Pons (tissue), 1 donor: Measurements from ENCODE around the gene ARMC6.
"Not testable (repeated sequence)": the region's sequence is repeated elsewhere in the genome, so short reads cannot be mapped to it uniquely, and the experiment has no call there.

ENCODE experiments used
- DNase-seq: peaks from one replicate; pipeline ENCODE4 v3.0.0-alpha.2; 2016; ENCODE audit warnings: low spot score

Gene ARMC6

DNA sequence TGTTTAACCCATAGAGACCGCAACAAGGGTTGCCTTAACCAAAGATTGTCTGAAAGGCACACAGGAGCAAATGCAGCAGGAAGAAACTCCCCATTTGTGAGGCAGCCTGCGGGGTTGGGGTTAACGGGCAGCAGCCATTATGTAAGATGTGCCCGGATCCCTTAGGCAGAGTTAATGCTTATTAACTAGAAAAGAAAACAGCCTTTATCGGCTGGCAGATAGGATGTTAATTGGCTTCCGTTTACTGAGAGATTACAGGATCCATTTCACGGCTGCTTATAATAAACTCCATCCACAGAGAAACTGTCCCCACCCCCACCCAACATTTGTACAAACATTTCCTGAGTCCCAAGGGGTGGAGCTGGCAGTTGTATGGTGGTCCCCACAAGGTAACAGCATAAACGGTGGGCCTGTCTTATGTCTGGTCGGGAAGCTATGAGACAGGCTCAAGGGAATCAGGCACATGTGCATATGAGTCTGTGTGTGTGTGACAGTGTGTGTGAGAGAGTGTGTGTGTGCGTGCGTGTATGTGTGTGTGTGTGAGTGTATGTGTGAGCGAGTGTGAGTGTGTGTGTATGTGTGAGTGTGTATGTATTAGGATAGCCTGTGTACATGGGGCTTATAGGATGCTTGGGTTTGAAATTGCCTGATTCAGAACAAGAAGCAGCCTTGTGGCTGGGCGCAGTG is 40.9 kb downstream of the ARMC6 start:
- no peak for DNase-seq

DNA sequence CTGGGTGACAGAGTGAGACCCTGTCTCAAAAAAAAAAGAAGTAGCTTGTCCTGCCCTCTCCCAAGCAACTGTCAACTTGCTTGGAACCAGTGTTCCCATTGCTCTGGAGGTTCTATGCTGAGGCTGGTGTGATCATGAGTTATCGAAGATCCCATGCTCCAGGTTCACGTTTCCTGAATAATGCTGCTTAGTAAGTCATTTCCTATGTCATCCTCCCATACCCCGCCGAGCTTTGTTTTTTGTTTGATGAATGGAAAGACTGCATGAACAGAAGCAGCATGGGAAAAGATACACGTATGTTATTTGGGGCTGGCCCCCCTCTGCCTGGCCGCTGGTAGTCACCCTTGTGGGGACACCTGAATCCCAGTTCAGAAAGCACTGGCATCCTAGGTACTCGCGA is 41.7 kb downstream of the ARMC6 start:
- no peak for DNase-seq

DNA sequence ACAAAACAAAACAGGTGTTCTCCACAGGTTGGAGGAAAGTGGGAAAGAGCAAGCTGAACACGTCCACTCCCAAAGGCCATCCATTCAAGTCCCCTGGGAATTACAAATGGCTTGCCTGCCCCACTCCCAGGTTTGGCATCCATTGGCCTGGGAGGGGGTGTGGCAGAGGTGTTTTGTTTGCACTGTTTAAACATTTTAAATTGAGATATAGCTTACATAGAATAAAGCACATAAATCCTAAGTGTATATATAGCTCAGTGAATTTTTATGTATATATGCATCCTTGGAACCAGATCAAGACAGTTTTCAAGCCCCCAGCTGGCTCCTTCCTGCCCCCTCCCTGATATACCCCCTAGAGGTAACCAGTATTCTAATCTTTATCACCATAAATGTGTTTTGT is 43.1 kb downstream of the ARMC6 start:
- DNase-seq: no peak

DNA sequence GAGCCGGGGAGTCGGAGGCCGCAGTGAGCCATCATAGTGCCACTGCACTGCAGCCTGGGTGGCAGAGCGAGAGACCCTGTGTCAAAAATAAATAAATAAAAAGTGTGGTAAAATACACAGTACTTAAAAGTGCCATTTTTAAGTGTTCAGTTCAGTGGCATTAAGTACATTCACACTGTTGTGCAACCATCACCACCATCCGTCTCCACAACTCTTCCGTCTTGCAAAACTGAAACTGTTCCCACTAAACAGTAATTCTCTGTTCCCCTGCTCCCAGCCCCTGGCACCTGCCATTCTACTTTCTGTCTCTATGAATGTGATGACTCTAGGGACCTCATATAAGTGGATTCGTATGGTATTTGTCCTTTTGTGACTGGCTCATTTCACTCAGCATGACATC is 43.7 kb downstream of the ARMC6 start:
- no peak for DNase-seq

DNA sequence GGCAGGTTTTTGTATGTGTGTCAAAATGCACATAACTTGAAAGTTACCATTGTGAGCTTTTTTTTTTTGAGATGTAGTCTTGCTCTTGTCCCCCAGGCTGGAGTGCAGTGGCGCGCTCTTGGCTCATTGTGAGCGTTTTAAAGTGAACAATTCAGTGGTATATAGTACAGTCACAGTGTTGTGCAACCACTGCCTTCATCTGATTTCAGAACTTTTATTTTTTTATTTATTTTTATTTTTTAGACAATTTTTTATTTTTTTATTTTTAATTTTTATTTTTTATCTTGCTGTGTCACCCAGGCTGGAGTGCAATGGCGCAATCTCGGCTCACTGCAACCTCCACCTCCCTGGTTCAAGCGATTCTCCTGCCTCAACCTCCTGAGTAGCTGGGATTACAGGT is 45.4 kb downstream of the ARMC6 start:
- no peak for DNase-seq

DNA sequence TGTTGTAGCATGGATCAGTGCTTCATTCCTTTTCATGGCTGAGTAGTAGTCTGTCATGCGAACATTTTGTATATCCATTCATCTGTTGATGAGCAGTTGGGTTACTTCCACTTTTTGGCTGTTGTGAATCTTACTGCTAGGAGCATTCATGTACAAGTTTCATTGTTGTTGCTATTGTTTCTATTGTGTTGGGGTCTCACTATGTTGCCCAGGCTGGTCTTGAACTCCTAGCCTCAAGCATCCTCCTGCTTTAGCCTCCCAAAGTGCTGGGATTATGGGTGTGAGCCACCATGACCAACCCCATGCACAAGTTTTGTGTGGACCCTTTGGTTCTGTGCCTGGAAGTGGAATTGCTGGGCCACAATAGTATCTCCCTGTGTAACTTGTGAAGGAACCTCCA is 46.2 kb downstream of the ARMC6 start:
- DNase-seq: no peak

DNA sequence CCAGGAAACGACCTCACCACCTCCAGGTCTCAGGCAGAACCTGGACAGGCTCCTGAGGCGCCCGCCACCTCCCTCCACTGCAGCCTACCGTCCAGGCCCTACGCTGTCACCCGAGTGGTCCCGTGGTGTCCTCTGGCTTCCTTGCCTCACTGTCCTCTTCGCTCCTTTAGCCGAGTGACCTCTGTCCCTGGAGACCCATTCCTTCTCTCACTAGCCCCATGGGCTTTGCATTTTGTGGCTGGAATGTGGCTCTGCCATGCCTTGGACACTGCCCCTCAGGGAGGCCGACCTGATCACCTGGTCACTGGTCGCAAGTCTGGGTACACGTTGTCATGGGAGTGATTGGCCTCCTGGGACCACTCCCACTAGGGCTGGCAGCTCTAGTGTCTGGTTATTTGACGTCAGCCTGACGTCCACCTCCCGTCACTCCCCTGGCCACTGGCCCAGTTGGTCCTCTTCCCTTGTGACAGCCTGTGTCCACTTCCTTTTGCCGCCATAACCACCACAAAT is 48.3 kb downstream of the ARMC6 start:
- no peak for DNase-seq

DNA sequence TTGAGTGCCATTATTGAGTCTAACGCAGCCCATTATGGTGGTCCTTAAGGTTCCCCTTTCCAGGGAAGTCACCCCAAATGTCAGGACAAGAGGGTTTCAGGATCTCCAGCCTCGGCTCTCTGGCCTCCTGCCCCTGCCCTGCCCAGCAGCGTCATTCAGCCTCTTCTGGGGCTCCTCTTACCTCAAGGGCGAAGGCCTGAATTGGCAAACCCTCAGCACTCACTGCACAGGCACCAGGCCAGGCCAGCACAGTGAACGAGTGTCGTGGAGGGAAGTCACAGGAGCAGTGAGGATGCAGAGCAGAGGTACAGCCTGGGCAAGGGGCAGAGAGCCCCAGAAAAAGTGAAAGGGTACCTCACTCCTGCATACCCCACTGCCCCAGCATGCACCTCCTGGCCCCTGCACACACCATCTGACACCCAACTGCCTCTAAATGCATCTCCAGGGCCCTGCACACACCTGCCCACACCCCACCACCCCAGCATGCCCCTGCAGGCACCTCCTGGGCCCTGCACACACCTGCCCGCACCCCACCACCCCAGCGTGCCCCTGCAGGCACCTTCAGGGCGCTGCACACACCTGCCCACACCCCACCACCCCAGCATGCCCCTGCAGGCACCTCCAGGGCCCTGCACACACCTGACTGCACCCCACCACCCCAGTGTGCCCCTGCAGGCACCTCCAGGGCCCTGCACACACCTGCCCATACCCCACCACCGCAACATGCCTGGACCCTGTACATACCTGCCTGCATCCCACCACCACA is 50.2 kb downstream of the ARMC6 start:
- DNase-seq: no peak

DNA sequence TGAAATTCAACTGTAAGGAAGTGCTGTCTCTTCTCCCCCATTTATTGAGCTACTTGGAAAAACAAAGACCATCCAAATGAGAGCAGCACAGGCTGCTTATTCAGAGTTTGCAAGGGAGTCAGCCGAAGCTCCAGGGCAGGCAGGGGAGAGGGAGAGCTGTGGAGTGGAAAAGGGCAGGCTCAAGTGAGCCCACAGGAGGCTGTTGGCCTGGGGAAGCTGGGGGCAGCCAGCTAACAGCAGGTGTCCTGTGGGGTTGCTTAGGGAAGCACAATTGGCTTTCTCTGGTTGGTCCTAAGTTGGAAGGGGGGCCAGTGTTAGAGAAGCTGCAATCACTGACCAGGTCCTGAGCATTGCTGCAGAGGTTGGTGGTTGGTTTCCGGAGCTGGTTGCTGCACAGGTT is 54.3 kb downstream of the ARMC6 start:
- no peak for DNase-seq

DNA sequence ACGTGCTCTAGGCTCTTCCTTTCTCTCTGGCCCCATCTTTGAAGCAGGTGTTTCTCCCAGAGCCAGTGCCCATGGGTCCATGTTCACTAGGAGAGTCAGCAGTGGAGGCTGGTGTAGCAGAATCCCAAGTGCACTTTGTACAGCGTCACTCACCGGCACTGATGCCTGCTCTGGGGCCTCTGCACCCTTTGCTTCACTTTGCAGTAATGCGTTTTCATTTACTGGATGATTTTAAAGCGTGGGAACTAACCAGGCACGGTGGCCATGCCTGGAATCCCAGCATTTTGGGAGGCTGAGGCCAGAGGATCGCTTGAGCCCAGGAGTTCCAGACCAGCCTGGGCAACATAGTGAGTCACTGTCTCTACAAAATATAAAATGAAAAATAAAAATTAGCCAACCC is 61.1 kb downstream of the ARMC6 start:
- no peak for DNase-seq

DNA sequence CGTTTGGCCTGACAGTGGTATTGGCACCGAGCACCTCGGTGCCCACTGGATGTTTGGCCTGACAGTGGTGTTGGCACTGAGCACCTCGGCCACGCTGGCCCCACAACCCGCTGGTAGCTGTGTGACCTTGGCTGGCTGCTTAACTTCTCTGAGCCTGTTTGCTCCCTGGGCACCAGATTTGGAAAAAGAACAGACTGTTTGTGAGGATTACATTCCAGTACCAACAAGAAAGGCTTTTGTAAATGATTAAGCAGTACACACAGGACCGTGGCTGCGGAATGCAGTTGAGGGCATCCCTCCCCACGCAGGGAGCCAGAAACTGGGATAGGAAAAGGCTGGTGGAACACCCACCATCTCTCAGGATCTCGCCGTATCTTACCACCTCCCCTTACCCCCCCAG is 62.3 kb downstream of the ARMC6 start:
- no peak for DNase-seq

DNA sequence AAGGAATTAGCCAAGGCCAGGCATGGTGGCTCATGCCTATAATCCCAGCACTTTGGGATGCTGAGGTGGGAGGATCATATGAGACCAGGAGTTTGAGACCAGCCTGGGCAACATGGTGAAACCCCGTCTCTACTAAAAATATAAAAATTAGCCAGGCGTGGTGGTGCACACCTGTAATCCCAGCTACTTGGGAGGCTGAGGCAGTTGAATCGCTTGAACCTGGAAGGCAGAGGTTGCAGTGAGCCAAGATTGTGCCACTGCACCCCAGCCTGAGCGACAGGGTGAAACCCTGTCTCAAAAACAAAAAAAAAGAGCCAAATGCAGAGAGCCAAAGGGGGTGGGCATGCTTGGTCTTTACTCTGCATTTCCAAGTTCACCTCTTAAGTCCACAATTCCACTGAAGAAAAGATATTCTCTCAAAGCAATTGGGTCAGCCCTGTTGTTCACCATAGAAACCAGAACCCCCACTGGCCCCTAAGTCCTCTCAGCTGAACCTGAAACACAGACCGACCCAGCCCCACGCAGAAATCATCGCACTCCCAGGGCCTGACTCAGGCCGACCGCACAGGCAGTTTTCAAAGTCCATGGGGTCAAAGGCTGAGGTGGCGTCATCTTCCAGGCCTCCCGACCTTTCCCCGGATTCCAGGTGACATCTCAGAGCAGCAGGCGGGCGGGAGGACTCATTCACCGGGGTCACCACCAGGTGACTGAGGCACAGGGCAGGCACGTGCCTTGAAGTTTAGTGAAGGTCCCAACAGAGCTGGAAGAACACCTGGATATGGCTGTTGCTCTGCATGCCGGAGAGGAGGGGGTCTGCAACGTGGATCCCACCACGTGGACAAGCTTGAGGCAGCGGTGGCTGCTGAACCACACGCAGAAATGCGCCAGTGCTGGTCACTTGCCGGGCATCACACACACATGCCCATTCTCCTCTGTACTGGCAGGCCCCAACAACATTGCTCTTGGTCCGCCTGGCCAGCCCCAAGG is 63.5 kb downstream of the ARMC6 start:
- no peak for DNase-seq

DNA sequence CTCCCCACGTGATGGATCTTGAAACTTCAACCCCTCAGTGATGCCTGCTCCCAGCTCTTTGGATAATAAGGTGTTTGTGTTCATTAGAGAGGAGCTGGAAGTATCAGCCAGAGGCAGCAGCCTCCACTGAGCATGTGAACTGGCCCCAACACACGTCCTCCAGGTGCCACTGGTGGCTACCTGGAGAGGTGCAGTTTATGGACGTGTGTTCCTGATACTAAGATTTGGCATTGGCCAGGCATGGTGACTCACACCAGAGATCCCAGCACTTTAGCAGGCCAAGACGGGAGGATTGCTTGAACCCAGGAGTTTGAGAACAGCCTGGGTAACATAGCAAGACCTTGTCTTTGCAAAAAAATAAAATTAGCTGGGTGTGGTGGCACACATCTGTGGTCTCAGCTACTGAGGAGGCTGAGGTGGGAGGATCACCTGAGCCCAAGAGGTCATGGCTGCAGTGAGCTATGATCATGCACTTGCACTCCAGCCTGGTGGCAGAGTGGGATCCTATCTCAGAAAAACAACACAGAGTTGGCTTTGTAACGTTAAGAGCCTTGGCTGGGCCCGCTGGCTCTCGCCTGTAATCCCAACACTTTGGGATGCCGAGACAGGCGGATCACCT is 64.8 kb downstream of the ARMC6 start:
- no peak for DNase-seq

DNA sequence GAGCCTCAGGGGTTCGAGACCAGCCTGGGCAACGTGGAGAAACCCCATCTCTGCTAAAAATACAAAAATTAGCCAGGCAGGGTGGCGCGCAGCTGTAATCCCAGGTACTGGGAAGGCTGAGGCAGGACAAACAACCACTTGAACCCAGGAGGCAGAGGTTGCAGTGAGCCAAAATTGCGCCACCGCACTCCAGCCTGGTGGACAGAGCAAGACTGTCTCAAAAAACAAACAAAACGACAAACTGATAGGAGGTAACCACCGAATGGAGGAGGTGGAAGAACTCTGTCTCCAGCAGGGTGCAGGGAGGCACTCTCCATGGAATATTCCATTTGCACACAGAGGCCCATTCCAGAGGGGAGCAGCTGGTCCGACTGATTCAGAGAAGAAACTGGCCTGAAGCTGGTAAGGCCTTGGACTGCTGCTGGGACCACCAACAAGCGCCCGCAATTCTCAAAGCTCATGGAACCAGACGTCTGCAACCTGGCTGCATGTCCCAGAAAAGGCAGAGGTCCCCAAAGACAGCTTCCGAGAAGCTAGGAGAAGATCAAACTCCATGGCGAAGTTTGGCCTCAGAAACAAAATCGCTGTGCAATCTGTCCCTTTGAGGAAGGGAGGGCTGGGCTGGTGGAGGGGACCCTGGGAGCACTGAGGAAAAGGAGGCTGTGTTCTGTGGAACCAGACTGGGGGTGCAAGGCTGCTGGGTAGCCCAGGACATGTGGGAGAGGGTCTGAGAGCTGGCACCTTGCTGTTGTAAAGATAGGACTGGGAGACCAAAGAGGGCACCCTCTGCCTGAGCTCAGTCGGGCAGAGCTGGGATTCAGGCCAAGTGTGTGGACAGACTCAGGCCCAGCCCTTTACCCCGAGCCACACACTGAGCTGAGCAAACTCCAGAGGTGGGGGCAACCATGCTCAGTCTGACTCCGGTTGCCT is 65.6 kb downstream of the ARMC6 start:
- DNase-seq: no peak

DNA sequence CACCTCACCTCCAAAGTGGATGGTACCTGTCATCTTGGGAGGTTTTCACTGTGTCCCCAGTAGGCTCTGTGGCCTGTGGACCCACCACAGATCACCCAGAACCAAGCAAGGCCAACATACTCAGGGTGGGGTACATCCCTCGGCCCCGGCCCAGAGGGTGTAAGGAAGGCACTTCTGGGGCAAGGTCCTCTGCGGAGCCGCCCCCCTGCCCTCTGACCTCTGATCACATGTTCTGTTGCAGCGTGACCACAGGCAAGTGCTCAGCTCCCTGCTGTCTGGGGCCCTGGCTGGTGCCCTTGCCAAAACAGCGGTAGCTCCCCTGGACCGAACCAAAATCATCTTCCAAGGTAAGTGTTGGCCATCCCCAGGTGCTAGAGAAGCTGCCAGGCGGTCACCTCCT is 68.1 kb downstream of the ARMC6 start:
- DNase-seq: no peak

DNA sequence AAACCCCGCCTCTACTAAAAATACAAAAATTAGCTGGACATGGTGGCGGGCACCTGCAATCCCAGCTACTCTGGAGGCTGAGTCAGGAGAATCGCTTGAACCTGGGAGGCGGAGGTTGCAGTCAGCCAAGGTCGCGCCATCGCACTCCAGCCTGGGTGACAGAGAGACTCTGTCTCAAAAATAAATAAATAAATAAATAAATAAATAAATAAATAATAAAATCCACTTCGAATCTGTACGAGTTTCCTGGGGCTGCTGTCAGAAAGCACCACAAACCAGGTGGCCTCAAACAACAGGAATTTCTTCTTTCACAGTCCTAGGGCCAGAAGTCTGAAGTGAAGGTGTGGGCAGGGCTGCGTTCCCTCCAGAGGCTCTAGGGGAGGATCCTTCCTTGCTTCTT is 69.2 kb downstream of the ARMC6 start:
- DNase-seq: not testable (repeated sequence)

DNA sequence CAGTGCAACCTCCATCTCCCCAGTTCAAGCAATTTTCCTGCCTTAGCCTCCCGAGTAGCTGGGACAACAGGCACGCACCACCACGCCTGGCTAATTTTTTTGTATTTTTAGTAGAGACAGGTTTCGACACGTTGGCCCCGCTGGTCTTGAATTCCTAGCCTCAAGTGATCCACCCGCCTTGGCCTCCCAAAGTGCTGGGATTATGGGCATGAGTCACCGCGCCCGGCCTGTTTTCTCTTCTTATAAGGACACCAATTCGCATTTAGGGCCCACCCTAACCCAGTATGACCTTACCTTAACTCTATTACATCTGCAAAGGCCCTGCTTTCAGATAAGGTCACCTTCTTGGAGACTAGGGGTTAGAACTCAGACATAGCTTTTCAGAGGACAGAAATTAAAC is 69.8 kb downstream of the ARMC6 start:
- no peak for DNase-seq

DNA sequence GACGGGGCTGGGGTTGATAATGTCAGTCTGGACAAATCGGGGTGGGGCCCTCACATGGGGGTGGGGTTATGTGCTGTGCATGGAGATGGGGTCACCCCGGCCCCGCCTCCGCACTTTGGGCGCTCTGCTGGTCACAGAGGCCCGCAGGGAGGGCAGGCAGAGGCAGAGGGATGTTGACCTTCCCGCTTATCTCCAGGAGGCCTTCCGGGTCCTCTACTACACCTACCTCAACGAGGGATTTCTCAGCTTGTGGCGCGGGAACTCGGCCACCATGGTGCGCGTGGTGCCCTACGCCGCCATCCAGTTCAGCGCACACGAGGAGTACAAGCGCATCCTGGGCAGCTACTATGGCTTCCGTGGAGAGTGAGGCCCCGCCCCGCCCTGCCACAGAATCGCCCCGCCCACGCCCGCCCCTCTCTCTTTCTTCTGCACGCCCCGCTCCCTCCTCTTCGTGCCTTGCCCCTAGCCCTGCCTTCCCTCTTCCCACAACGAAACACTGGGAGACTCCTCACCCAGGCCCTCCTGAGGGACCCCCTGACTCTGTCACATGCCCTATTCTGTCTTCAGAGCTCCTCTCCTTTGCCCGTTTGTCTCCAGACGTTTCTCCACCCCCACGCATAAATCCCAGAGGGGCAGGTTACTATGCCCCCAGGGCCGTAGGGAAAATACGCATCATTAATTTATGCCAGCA is 72.1 kb downstream of the ARMC6 start:
- DNase-seq: no peak

DNA sequence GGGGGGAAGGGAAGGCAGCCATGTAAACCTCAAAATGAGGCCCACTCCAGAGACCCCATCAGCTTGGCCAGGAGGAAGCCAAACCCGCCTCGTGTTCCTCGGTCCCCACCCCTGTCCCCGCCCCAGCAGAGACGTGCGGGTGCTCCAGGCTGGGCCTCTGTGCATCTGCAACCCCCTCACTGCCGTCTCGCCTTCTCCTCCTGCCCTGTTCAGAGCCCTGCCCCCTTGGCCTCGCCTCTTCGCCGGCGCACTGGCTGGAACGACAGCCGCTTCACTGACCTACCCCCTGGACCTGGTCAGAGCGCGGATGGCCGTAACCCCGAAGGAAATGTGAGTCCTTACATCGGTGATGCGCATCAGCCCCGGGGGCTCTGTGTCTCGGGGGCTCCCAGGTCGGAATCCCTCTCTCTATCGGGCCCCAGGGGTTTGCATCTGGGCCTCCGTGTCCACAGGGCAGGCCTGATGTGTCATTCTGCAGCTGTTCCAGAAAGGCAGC is 72.7 kb downstream of the ARMC6 start:
- no peak for DNase-seq

DNA sequence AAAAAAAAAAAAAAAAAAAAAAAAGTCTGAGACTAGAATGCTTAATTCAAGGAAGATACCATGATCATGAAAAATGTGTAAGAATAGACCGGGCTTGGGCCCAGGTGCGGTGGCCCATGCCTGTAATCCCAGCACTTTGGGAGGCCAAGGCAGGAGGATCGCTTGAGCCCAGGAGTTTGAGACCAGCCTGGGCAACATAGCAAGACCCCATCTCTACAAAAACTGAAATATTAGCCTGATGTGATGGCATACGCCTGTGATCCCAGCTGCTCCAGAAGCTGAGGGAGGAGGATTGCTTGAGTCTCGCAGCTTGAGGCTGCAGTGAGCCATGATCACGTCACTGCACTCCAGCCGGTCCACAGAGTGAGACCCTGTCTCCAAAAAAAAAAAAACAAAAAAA is 73.5 kb downstream of the ARMC6 start:
- DNase-seq: not testable (repeated sequence)
